GM12864 (cell line): Measurements from ENCODE around the gene SYT15.
A peak's percentile ranks its signal among the peaks of the same experiment; 100 is the strongest.
"Not testable (repeated sequence)": the region's sequence is repeated elsewhere in the genome, so short reads cannot be mapped to it uniquely, and the experiment has no call there.

ENCODE experiments used
- DNase-seq: peaks from one replicate; pipeline ENCODE4 v3.0.0-alpha.2; 2011; ENCODE audit warnings: low read depth
- H3K4me3 ChIP-seq: 2 replicates; pipeline ENCODE4 v1.5.1; 2011; ENCODE audit warnings: mild to moderate bottlenecking, low read depth, low read length, control low read depth
- TF ChIP-seq, protein P1 (sequence below): IDR thresholded peaks from 2 replicates; pipeline ENCODE4 v1.5.1; 2011; ENCODE audit warnings: low read depth, mild to moderate bottlenecking, moderate library complexity, low read length, control low read depth, inconsistent platforms; ENCODE audit errors: missing control alignments

Gene SYT15

DNA sequence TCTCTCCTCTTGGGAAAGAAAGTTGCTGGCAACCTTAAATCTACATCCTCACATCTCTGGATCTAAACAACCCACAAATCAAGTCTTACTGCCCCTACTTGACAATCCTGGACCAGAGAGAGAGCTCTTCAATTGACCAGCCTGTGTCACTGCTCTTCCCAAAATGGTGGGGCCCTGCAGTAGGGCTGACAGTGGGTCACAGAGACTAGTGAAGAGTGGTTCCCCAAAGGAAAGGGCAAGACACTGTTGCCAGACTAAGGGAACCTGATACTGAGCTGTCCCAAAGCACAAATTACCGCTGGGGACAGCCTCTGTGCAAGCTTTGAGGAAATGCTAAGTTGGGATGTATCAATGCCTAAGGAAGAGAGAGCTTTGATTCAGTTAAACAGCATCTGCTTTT lies 18.0 kb upstream of the SYT15 start:
- TF ChIP-seq, protein P1, sequence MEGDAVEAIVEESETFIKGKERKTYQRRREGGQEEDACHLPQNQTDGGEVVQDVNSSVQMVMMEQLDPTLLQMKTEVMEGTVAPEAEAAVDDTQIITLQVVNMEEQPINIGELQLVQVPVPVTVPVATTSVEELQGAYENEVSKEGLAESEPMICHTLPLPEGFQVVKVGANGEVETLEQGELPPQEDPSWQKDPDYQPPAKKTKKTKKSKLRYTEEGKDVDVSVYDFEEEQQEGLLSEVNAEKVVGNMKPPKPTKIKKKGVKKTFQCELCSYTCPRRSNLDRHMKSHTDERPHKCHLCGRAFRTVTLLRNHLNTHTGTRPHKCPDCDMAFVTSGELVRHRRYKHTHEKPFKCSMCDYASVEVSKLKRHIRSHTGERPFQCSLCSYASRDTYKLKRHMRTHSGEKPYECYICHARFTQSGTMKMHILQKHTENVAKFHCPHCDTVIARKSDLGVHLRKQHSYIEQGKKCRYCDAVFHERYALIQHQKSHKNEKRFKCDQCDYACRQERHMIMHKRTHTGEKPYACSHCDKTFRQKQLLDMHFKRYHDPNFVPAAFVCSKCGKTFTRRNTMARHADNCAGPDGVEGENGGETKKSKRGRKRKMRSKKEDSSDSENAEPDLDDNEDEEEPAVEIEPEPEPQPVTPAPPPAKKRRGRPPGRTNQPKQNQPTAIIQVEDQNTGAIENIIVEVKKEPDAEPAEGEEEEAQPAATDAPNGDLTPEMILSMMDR, result no peak
- H3K4me3 ChIP-seq, result no peak overlapping the region
- DNase-seq, result no peak

DNA sequence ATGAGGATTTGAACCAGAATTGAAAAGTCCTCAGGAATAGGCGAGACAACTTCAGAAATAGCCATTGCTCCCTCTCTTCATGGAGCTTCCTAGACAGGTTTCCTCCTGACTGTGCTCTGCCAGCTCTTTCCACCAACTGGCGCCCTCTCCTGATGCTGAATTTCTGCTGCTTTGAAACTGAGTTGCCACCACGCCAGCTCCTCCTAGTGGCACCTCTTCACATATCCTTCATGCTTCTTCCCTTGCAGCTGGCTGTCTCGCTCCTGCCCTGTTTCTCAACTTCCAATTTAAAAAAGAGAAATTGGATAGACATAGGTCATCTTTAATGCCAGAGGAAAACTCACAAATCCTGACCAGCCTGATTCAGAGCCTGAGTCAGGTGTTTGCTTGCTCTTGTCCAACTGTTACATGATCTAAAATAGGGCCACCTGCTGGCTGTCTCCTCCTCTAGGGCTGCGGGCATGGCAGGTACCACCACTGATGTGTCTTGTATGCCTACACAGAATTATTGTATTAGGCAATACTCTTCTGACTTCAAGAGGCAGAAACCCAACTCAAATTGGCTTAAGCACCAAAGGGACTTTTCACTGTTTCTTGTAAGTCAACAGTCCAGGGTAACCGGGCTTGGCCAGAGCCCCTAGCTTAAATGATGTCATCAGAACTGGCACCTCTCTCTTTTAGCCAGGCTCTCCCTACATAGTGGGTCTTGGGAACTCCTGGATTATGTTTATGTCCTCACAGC lies 13.2 kb upstream of the SYT15 start:
- peak; percentile 7 for DNase-seq
- TF ChIP-seq, protein P1, result peak; percentile 67
- H3K4me3 ChIP-seq, result not testable (repeated sequence)

DNA sequence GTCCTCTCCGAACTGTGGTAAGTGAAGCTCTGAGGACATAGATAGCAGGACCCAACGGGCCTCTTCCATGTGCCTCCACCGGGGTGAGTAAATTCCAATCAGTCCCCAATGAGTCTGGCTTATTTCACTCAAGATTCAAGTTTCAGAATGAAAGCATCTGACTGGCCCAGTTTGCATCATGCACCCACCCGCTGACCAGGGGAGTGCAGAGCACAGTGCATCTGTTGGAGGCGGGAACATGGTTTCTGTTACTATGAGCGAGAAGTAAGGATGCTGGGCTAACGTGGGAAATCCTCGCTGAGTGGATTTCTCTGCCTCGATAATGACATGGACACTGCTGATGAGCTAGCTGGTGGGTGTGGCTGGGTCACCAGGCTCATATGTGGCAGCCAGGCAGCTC lies 11.8 kb upstream of the SYT15 start:
- DNase-seq, H3K4me3 ChIP-seq: not testable (repeated sequence)

DNA sequence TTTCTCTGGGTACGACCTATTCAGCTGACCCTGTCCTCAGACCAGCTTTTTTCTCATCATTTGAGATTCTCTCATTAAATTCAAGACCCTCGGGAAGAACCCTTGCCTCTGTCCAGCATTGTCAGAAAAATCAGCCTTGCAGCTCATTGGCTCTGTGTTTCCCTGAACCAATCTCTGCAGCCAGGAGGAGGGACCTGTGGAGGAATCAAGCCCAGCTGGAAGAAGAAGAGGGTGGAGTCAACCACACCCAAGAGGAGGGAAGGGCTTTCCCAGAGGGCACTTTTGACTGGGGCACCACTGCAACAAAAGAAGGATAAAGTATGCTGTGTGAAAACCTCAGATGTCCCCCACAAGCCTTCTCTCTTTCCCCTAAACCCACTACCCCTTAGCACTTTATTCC lies 8.3 kb upstream of the SYT15 start:
- H3K4me3 ChIP-seq, DNase-seq: not testable (repeated sequence)

DNA sequence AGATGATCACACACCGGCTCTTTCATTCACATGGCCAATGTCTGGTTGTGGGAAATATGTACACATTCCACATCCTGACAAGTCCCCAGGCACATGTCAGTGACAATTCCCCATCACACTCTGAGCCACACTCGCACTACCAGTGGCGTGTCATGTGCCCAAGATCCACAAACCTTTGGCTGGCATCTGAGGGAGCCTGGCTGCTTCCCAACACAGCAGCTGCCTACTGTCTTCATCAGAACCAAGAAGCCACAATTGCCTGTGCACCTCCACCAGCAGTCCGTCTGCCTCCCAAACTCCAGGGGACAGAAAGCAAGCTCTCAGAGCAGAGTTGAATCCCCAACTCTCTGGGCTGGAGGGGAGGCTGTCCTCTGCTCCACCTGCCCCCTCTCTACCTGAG lies 6.2 kb upstream of the SYT15 start:
- H3K4me3 ChIP-seq, DNase-seq: not testable (repeated sequence)

DNA sequence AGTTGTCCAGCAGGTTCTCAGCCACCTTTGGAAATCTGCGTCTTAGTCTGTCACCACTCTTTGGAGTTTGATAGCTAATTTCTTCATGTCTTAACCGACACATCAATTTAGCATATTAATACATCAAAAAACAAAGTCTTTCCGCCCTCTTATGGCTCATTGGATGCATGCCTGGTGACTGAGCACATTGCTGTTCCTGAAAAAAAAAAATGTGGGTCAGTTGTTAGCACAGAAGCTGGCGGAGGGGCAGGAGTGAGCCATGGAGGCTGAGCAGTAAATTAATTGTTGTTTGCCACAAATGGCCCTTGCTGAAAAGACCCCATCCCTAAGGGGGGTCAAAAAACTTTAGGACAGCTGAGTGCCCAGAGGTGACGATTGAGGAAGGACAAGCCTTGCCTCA lies 5.6 kb upstream of the SYT15 start:
- DNase-seq, H3K4me3 ChIP-seq: not testable (repeated sequence)

DNA sequence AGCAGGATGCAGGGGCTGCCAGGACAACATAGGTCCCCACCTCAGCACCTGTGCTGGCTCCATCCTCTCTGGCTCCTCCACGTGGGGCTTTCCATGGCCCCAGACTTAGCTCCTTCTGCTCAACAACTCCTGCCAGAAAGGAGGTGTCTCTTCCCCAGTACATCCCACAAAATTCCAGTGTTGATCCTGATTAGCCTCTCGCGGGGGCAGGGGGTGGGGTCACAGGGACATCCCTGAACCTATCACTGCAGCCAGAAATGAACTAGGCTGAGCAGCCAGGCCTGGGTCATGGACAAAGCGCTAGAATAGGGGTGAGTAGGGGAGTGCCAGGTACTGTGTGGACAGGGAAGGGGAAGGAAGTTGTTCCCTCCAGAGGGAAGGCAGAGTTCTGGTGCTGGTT lies 5.0 kb upstream of the SYT15 start:
- H3K4me3 ChIP-seq, DNase-seq: not testable (repeated sequence)

DNA sequence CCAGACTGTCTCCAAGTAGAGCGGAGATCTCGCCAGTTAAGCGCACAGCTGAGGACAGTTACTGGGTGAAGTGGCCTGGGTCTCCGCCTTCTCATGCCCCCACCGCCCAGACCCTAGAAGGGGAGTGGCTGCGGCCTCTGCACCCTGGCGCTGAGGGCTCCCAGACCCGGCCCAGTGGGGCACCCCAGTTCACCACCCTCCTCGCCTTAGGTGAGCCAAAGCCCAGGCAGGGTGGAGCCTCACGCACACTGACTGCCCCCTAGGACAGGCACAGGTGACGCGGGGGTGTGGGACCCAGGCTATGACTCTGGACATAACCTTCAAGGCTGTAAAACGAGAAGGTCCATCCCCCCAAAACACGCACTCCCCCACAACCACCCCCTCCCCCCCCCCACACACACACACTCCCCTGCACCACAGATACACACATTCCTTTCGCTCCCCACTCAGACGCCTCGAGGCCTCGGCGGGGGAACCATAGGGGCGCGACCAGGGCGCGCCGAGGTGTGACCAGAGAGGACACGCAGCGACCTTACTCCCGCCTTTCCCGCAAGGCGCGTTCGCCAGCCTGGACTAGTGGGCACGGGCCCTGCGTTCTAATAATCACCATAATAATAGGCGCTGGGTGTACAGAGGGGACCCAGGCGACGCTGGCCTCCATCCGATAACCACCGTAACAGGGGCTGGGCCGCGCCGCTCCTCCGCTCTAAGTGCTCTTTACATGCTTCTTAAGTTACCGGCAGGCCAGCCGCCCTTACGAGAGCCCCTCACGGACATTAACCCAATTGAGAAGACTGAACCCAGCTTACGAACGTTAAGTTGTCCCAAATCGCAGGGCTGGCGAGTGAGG lies 1.1 kb upstream of the SYT15 start:
- DNase-seq, H3K4me3 ChIP-seq: not testable (repeated sequence)

DNA sequence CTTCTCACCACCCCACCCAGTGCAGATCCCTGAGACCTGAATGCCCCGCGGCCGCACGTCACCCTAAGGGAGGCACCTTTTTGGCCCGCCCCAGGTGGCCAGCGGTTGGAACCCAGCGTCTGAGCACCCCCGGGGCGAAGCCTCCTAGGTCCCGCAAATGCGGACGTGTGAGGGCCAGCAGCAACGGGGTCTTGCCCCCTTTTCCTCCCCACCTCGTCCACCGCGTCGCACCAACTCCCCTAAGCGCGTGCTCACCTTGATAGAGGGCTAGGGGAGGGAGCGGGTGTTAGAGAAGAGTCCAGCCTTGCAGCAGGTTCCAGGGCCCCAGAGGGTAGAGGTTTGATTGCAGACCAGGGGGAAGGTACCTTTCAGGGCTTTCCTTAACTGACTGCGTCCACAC lies 450 bp downstream of the SYT15 start:
- DNase-seq, H3K4me3 ChIP-seq: not testable (repeated sequence)

DNA sequence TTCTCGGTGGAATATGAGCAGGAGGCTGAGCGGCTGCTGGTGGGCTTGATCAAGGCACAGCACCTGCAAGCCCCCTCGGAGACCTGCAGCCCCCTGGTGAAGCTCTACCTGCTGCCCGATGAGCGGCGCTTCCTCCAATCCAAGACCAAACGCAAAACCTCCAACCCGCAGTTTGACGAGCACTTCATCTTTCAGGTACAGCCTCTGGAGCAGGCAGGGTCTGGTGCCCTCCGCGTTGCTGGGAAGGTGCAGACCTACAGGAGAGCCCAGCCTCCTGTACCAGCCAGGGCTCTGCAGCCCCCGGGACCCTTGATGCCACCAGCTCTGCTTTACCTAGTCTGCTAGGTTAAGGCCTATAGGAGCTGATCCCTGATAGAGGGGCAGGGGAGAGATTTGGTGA lies 3.1 kb downstream of the SYT15 start:
- DNase-seq, result not testable (repeated sequence)

DNA sequence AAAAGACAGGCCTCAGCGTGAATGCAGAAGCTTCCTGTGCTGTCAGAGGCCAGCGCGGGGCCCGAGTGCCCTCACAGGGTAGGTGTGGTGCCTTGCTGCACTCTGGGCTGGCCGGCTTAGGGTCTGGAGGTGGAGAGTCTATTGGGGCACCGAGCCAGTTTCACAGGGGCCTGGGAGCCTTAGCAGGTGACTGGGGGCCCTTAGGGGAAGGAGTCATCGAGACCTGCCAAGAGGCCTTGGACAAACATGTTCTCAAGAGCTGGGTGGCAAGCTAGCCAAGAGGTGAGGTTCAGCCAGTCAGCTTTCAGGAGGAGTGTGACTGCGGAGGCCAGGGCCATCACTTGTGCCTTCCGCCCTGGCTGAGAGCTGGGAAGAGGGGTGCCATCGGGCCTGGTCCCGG lies 3.6 kb downstream of the SYT15 start:
- DNase-seq, H3K4me3 ChIP-seq: not testable (repeated sequence)

More for the DNA sequence above, 3.1 kb downstream of the SYT15 start:
- not testable (repeated sequence) for H3K4me3 ChIP-seq

DNA sequence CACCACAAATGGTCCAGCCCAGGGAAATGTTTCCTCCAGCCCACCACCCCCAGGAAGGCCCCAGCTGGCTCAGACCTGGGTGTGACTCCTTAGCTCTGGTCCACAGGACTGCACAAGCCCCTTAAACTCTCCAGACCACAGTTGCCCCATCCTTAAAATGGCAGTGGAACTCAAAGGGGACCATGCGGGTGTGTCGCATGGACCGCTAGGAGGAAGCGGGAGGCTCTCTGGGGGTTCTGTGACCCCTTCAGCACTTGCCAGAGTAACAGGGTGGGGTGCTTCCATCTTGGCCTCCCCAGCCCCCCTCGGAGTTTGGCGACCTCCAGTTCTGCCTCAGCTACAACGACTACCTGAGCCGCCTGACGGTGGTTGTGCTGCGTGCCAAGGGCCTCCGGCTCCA lies 5.3 kb downstream of the SYT15 start:
- DNase-seq, H3K4me3 ChIP-seq: not testable (repeated sequence)

DNA sequence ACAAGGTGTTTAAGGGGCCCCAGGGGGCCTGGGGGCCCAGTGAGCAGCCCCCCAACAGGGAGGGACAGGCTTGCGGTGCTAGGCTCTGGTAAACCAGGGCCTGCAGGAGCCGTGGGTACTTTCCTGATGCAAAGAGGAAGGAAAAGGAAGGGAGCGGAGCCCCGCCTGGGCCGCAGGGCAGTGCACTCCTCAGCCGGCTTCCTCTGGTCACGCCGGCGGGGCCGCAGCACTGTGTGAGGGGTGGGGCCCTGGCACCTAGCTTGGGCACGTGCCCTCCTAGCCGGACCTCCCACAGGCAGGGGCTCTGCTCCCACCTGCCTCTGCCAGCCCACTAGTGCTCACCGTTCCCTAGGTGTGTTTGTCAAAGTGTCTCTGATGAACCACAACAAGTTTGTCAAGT lies 6.3 kb downstream of the SYT15 start:
- DNase-seq, H3K4me3 ChIP-seq: not testable (repeated sequence)

DNA sequence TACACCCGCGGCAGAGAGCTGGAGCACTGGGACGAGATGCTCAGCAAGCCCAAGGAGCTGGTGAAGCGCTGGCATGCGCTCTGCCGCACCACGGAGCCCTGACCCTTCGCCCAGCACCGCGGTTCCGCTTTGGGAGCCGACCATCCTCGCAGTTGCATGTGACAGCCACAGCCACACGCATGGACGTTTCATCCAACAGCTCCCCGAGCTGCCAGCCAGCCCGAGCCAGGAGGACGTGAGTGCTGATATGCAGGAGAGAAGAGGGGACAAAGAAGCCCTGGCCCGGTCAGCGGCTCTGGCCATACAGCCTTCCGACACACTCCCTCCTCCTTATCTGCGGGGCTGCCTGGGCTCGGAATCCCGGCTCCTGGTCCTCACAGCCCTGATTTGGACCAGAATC lies 8.6 kb downstream of the SYT15 start:
- H3K4me3 ChIP-seq, DNase-seq: not testable (repeated sequence)

DNA sequence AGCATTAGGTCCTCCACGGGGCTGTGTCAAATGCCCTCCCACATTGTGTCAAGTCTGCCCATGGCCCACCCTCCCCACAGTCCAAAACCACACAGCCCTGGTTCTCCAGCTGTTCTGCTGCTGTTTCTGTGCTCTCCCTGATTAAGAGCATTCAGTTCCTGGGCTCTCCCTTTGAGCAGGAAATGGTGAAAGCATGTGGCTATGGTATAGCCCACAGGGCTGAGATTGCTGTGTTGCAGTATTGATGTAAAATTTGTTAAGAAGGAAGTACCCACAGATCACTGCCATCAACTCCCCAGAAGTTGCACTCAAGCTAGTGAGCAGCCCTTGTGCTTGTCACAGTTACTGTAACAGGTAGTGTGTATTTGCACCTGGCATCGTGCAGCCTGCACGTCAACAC lies 9.3 kb downstream of the SYT15 start:
- H3K4me3 ChIP-seq, DNase-seq: not testable (repeated sequence)

DNA sequence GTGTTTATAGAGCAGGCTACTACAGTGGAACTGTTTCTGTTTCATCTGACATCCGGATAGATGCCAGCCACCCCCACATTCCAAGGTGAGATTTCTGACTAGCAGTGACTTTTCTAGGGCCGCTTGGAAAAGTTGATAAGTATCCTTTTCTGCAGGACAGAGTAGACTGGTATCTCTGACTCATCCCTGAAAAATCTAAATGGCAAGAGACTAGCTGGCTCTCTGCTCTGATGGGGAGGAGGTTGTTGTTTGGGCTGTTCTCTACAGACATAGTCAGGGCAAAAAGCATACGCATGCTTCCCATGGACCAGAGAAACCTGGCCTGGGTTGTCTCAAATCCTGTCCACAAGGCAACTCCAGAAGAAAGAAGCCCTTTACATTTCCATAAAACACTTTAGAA lies 10.7 kb downstream of the SYT15 start:
- DNase-seq, H3K4me3 ChIP-seq: not testable (repeated sequence)

DNA sequence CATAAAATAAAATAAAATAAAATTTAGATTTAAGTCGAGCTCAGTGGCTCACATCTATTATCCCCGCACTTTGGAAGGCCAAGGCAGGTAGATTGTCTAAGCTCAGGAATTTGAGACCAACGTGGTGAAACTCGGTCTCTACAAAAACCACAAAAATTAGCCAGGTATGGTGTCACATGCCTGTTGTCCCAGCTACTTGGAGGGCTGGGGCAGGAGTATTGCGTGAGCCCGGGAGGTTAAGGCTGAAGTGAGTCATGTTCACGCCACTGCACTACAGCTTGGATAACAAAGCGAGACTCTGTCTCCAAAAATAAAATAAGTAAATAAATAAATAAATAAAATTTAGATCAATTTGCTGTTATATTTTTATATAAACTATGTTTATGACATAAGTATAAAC lies 12.1 kb downstream of the SYT15 start:
- not testable (repeated sequence) for H3K4me3 ChIP-seq, DNase-seq
